ENCODE measurements around the gene CD48.

CD48 gene

GRCh38 chr1:160743266-160743665, 31.6 kb upstream of the CD48 start:
- TF ChIP-seq EZH2phosphoT487 (IDR thresholded peaks at IDR 0.05; ENCODE audit: borderline replicate concordance) = no peak
- no peak for TF ChIP-seq CTCF (conservative IDR thresholded peaks at IDR 0.05; ENCODE audit: low read length)
- H3K36me3 ChIP-seq (ENCODE audit: insufficient read depth, low read length) = no peaks in the 10 kb centered on the region
- no peaks in the 10 kb centered on the region for H3K4me1 ChIP-seq (ENCODE audit: insufficient read depth, low read length, poor library complexity, severe bottlenecking)
- H2AFZ ChIP-seq (ENCODE audit: low read length) = no peak overlapping the region
- no peaks in the 10 kb centered on the region for H3K9me2 ChIP-seq (replicated peaks; ENCODE audit: low read depth, low read length)
- no peak overlapping the region for H3K9ac ChIP-seq (ENCODE audit: low read depth, low read length, poor library complexity, severe bottlenecking)
- no peaks in the 10 kb centered on the region for H3K27me3 ChIP-seq (ENCODE audit: insufficient read depth, low read length, poor library complexity, severe bottlenecking)
- no peaks in the 10 kb centered on the region for H4K20me1 ChIP-seq (ENCODE audit: insufficient read depth, low read length, poor library complexity, severe bottlenecking)
- no peaks in the 10 kb centered on the region for H3K9me3 ChIP-seq (ENCODE audit: insufficient read depth, low read depth, low read length)
- H3K79me2 ChIP-seq (ENCODE audit: insufficient read depth, low read length) = no peaks in the 10 kb centered on the region
- H3K4me2 ChIP-seq (ENCODE audit: low read depth, low read length, poor library complexity, severe bottlenecking) = no peak overlapping the region
- no peak overlapping the region for H3K4me3 ChIP-seq (ENCODE audit: low read length, poor library complexity, severe bottlenecking)
- H3F3A ChIP-seq (ENCODE audit: low read depth) = no peaks in the 10 kb centered on the region

- Histone ChIP-seq H3K27me3 (ENCODE audit: insufficient read depth, low read length, poor library complexity, severe bottlenecking) (no peaks in the 10 kb centered on the region), H4K20me1 (ENCODE audit: insufficient read depth, low read length, poor library complexity, severe bottlenecking) (no peaks in the 10 kb centered on the region), H3K9ac (ENCODE audit: low read depth, low read length, poor library complexity, severe bottlenecking) (no peak overlapping the region), H3K36me3 (ENCODE audit: insufficient read depth, low read length) (no peaks in the 10 kb centered on the region), H3K4me1 (ENCODE audit: insufficient read depth, low read length, poor library complexity, severe bottlenecking) (no peaks in the 10 kb centered on the region), H3K9me3 (ENCODE audit: insufficient read depth, low read depth, low read length) (no peaks in the 10 kb centered on the region), H2AFZ (ENCODE audit: low read length) (no peak overlapping the region), H3F3A (ENCODE audit: low read depth) (no peaks in the 10 kb centered on the region), H3K79me2 (ENCODE audit: insufficient read depth, low read length) (no peaks in the 10 kb centered on the region), H3K4me3 (ENCODE audit: low read length, poor library complexity, severe bottlenecking) (no peak overlapping the region), H3K4me2 (ENCODE audit: low read depth, low read length, poor library complexity, severe bottlenecking) (no peak overlapping the region), H3K9me2 (replicated peaks; ENCODE audit: low read depth, low read length) (no peaks in the 10 kb centered on the region)
- TF ChIP-seq CTCF (conservative IDR thresholded peaks at IDR 0.05; ENCODE audit: low read length) (no peak), EZH2phosphoT487 (IDR thresholded peaks at IDR 0.05; ENCODE audit: borderline replicate concordance) (no peak)
These were observed 31.0 kb upstream of the CD48 start for GRCh38 chr1:160742428-160743127.

- no peak overlapping the region for H3K9ac ChIP-seq (ENCODE audit: low read depth, low read length, poor library complexity, severe bottlenecking)
- peaks cover 4% of the 10 kb centered on the region; the same call in 1 of the 2 replicates for H3K9me3 ChIP-seq (ENCODE audit: insufficient read depth, low read depth, low read length)
- no peak overlapping the region for H3K4me3 ChIP-seq (ENCODE audit: low read length, poor library complexity, severe bottlenecking)
- H3K9me2 ChIP-seq (replicated peaks; ENCODE audit: low read depth, low read length) = no peaks in the 10 kb centered on the region
- no peaks in the 10 kb centered on the region for H3K27me3 ChIP-seq (ENCODE audit: insufficient read depth, low read length, poor library complexity, severe bottlenecking)
- H2AFZ ChIP-seq (ENCODE audit: low read length) = no peak overlapping the region
- no peaks in the 10 kb centered on the region for H3F3A ChIP-seq (ENCODE audit: low read depth)
- no peaks in the 10 kb centered on the region for H3K36me3 ChIP-seq (ENCODE audit: insufficient read depth, low read length)
- no peak overlapping the region for H3K4me2 ChIP-seq (ENCODE audit: low read depth, low read length, poor library complexity, severe bottlenecking)
- H3K79me2 ChIP-seq (ENCODE audit: insufficient read depth, low read length) = no peaks in the 10 kb centered on the region
- TF ChIP-seq CTCF (conservative IDR thresholded peaks at IDR 0.05; ENCODE audit: low read length) = peak; percentile 29
- TF ChIP-seq EZH2phosphoT487 (IDR thresholded peaks at IDR 0.05; ENCODE audit: borderline replicate concordance) = no peak
- no peaks in the 10 kb centered on the region for H4K20me1 ChIP-seq (ENCODE audit: insufficient read depth, low read length, poor library complexity, severe bottlenecking)
- H3K4me1 ChIP-seq (ENCODE audit: insufficient read depth, low read length, poor library complexity, severe bottlenecking) = no peaks in the 10 kb centered on the region
These were observed 30.2 kb upstream of the CD48 start for GRCh38 chr1:160741612-160742348.
